GM12878 (cell line): Measurements from ENCODE around the gene LRBA. TPM values are rescaled to one million over a fixed set of nuclear protein-coding genes. Genes with fewer than 3 reads are reported as not detected.

Source experiments
- ATAC-seq: fragments of 200-7000 bp; cut with Tn5 transposase; 3 replicates; pipeline ENCODE4 v1.9.1; 2020; ENCODE audit warnings: mild to moderate bottlenecking, moderate library complexity
- BruUV-seq: library from RNA; stranded (reverse); fragments of 400-500 nt; replicated peaks from 2 replicates; lab custom pipeline; 2021; lab: Mats Ljungman, UMichigan
- CTCF ChIA-PET: fragments of 300-600 bp; sonication (Branson Sonifier 250); formaldehyde crosslinking; extraction: SDS; loops from one replicate; lab custom pipeline; 2021; ENCODE audit warnings: inconsistent platforms; lab: Yijun Ruan, JAX
- POLR2A ChIA-PET: fragments of 350-600 bp; formaldehyde crosslinking; extraction: SDS; loops from one replicate; lab custom pipeline; 2021; ENCODE audit warnings: inconsistent platforms; lab: Charles Lee
- RAD21 ChIA-PET: fragments of 300-600 bp; sonication (Branson Sonifier 250); formaldehyde crosslinking; loops from one replicate; lab custom pipeline; 2023; ENCODE audit warnings: antibody characterized with exemption; ENCODE audit not compliant: unreplicated experiment; lab: Charles Lee
- SMC1A ChIA-PET: fragments of 300-600 bp; sonication (Branson Sonifier 250); formaldehyde crosslinking; loops from one replicate; lab custom pipeline; 2023; ENCODE audit not compliant: unreplicated experiment, uncharacterized antibody; lab: Charles Lee
- DNase-seq: peaks from one replicate; pipeline ENCODE4 v3.0.0-alpha.2; 2011; ENCODE audit warnings: low read depth, low spot score
- FAIRE-seq: peaks from 3 replicates; lab custom pipeline; 2011; peaks lifted over from hg19 to GRCh38; lab: Jason Lieb, UNC
- H2AFZ ChIP-seq: 2 replicates; pipeline ENCODE4 v1.6.0; 2011; ENCODE audit warnings: low read depth, low read length, control low read depth; ENCODE audit not compliant: control insufficient read depth
- H3K27ac ChIP-seq: 2 replicates; pipeline ENCODE4 v1.5.1; 2011; ENCODE audit warnings: control low read depth; ENCODE audit not compliant: control insufficient read depth, insufficient read depth
- H3K27me3 ChIP-seq, 2 experiments: replicated peaks in 1 of 2; 2 replicates each; pipeline versions ENCODE4 v1.6.0 to v1.6.1; 2011; ENCODE audit warnings: low read length in 1 of 2; ENCODE audit not compliant: control insufficient read depth in 2 of 2, insufficient read depth in 2 of 2
- H3K36me3 ChIP-seq, 2 experiments: 2 replicates each; pipeline ENCODE4 v1.5.1; 2011; ENCODE audit warnings: low read length in 1 of 2; ENCODE audit not compliant: control insufficient read depth in 2 of 2, insufficient read depth in 2 of 2
- H3K4me1 ChIP-seq: 2 replicates; pipeline ENCODE4 v1.6.1; 2011; ENCODE audit warnings: mild to moderate bottlenecking, low read length, moderate library complexity, mixed read lengths; ENCODE audit not compliant: control insufficient read depth, insufficient read depth
- H3K4me2 ChIP-seq: 2 replicates; pipeline ENCODE4 v1.6.0; 2011; ENCODE audit warnings: control low read depth; ENCODE audit not compliant: control insufficient read depth, insufficient read depth
- H3K4me3 ChIP-seq: fragments of 200-600 bp; sonication (generic); 2 replicates; pipeline ENCODE4 v1.5.1; 2016
- H3K79me2 ChIP-seq: 2 replicates; pipeline ENCODE4 v1.6.0; 2011; ENCODE audit warnings: low read length; ENCODE audit not compliant: control insufficient read depth, insufficient read depth
- H3K9ac ChIP-seq: 2 replicates; pipeline ENCODE4 v1.8.0; 2011; ENCODE audit warnings: low read length, control low read depth, mixed read lengths; ENCODE audit not compliant: control insufficient read depth, insufficient read depth
- H3K9me3 ChIP-seq: replicated peaks from 3 replicates; pipeline ENCODE4 v1.5.1; 2011; ENCODE audit warnings: mild to moderate bottlenecking, low read length; ENCODE audit not compliant: control insufficient read depth, insufficient read depth
- H4K20me1 ChIP-seq: 2 replicates; pipeline ENCODE4 v1.6.0; 2011; ENCODE audit not compliant: control insufficient read depth, insufficient read depth
- BHLHE40 ChIP-seq, 2 experiments: fragments of 450-650 bp in 1 of 2; IDR thresholded peaks; 2 replicates each; pipeline ENCODE4 v1.6.1; 2011 to 2017; ENCODE audit warnings: low read depth in 2 of 2, borderline replicate concordance in 1 of 2, improper control_type of control experiment in 1 of 2, low read length in 1 of 2, mild to moderate bottlenecking in 1 of 2
- IRF5 ChIP-seq: fragments of 450-650 bp; IDR thresholded peaks from 2 replicates; pipeline ENCODE4 v1.6.1; 2017; ENCODE audit warnings: borderline replicate concordance
- MYC ChIP-seq: IDR thresholded peaks from 2 replicates; pipeline ENCODE4 v1.6.1; 2011; ENCODE audit warnings: mild to moderate bottlenecking, low read length, moderate library complexity, inconsistent platforms; ENCODE audit not compliant: insufficient read depth, insufficient replicate concordance, insufficient read length, severe bottlenecking
- PRDM15 ChIP-seq: fragments of 450-650 bp; formaldehyde crosslinking; IDR thresholded peaks from 2 replicates; pipeline ENCODE4 v1.4.0; 2020; ENCODE audit warnings: mild to moderate bottlenecking, moderate library complexity
- WGBS: methylation state at CpG from one replicate; pipeline ENCODE4 v1.1.6; 2016; ENCODE audit warnings: low lambda C conversion rate; ENCODE audit not compliant: insufficient replicate concordance, insufficient coverage; ENCODE audit errors: missing lambda C conversion rate; 5-methylcytosine and 5-hydroxymethylcytosine counted together
- in situ Hi-C: fragments of 300-500 bp; cut with MboI; formaldehyde crosslinking; loops from 9 replicates; pipeline ENCODE4 v1.14.3; 2018; ENCODE audit warnings: mixed read lengths
- intact Hi-C: fragments of 100-400 bp; cut with micrococcal nuclease; formaldehyde crosslinking; loops from one replicate; pipeline ENCODE4 v1.14.2; 2022; ENCODE audit not compliant: unreplicated experiment
- polyA plus RNA-seq, 11 experiments: library from polyadenylated mRNA; depleted of rRNA in 4 of 11; unstranded in 6 of 11; stranded (reverse) in 5 of 11; fragments of >200 nt; fragmentation: Nextera tagmentation in 4 of 11; fragmentation: Illumina TruSeq in 1 of 11; extraction: Ambion mirVana in 4 of 11; extraction: Trizol in 1 of 11; gene quantifications; 1 replicate in 1 of 11; 2 replicates in 10 of 11; pipeline versions ENCODE4 v1.2.1 to v1.2.3, GENCODE V29; 2011 to 2016; ENCODE audit warnings: inconsistent platforms in 2 of 11, missing spikeins in 2 of 11, low read depth in 1 of 11
- total RNA-seq, 4 experiments: library from RNA; depleted of rRNA in 3 of 4; stranded (reverse); fragments of >200 nt in 3 of 4; fragmentation: Illumina TruSeq in 1 of 4; extraction: Trizol in 1 of 4; gene quantifications; 2 replicates each; pipeline versions ENCODE4 v1.2.1 to v1.2.3, GENCODE V29; 2013 to 2021

The LRBA gene
- total and polyA plus RNA-seq, 10 of the 15 experiments (the other 5 are each of a cell fraction or from before 2014, with no cell fraction given), result 20.3 to 93.4 (median 55.0) TPM

GRCh38 chr4:150938873-150939499 lies 76.1 kb downstream of the LRBA start (continued):
- TF ChIP-seq PRDM15 (no peak), BHLHE40 (IDR thresholded peaks at IDR 0.05; ENCODE audit: borderline replicate concordance in 1 of 2, low read depth in 2 of 2, low read length in 1 of 2) (no peak)

- Histone ChIP-seq H3K9ac (no peak overlapping the region), H3K36me3 (no peaks in the 10 kb centered on the region), H2AFZ (no peak overlapping the region), H3K4me2 (no peak overlapping the region), H3K4me3 (no peak overlapping the region), H3K27me3 (no peaks in the 10 kb centered on the region), H3K4me1 (no peaks in the 10 kb centered on the region)
- POLR2A ChIA-PET, result interaction anchor here (0.6 to 1.1 kb wide), 2 partner anchors 8 to 54 kb away, joined by 3 read pairs; no protein-coding TSS in a partner anchor
- no peak for ATAC-seq
- WGBS, result 99% methylated on average over 4 of the region's 4 CpGs
- SMC1A ChIA-PET, result interaction anchor here (0.9 to 1.9 kb wide), 9 partner anchors 9 to 77 kb away, joined by 3 to 7 read pairs (median 4); partner anchors contain the start of gene LRBA
- TF ChIP-seq MYC (no peak), IRF5 (no peak)
- TF ChIP-seq, all 136 proteins: peak for 0
- ChIA-PET CTCF (interaction anchor here (0.6 to 2.1 kb wide), 7 partner anchors 9 to 125 kb away, joined by 3 to 7 read pairs (median 3); no protein-coding TSS in a partner anchor), RAD21 (interaction anchor here (0.8 to 1.2 kb wide), 2 partner anchors 30 to 78 kb away, joined by 4 read pairs; no protein-coding TSS in a partner anchor)
- Histone ChIP-seq H3K79me2 (peaks cover 4% of the 10 kb centered on the region), H3K9me3 (no peaks in the 10 kb centered on the region), H3K27ac (no peak overlapping the region), H4K20me1 (no peaks in the 10 kb centered on the region)
- no peak for FAIRE-seq
- in situ Hi-C loops, result no loop called here
- no TSS peak for BruUV-seq
- intact Hi-C loops, result no loop called here
- DNase-seq, result no peak
Measured at GRCh38 chr4:150938417-150938816, 76.7 kb downstream of the LRBA start.
